Peyer's patch (tissue), 4 donors: Measurements from ENCODE around the gene RBP5.

ENCODE experiments used
- CTCF ChIP-seq, 6 experiments: fragments of 450-650 bp in 4 of 6; fragments of 200-600 bp in 2 of 6; sonication (generic) in 1 of 6; IDR thresholded peaks; one replicate each; pipeline ENCODE4 v1.5.1; 2017 to 2019; ENCODE audit warnings: antibody characterized with exemption in 6 of 6, mild to moderate bottlenecking in 3 of 6, moderate library complexity in 1 of 6
- POLR2A ChIP-seq, 2 donors: fragments of 450-650 bp; IDR thresholded peaks; one replicate each; pipeline ENCODE4 v1.5.1; 2017; ENCODE audit warnings: antibody characterized with exemption in 2 of 2, mild to moderate bottlenecking in 2 of 2, moderate library complexity in 2 of 2

GRCh38 chr12:7160183-7160582 lies 31.5 kb upstream of the RBP5 start:
- no peak for TF ChIP-seq CTCF (IDR thresholded peaks at IDR 0.05)
- TF ChIP-seq POLR2A (IDR thresholded peaks at IDR 0.05): no peak
